ENCODE measurements around the gene NPHP1.
A peak's percentile ranks its signal among the peaks of the same experiment; 100 is the strongest.
"Not testable (repeated sequence)": the region's sequence is repeated elsewhere in the genome, so short reads cannot be mapped to it uniquely, and the experiment has no call there.

The NPHP1 gene

GRCh38 chr2:110167326-110168000 is 37.4 kb downstream of the NPHP1 start:
- DNase-seq (ENCODE audit: low read depth, low spot score): no peak
- no peak overlapping the region for H3K27ac ChIP-seq
- no peak overlapping the region for H3K4me3 ChIP-seq
- no peak for TF ChIP-seq EZH2 (IDR thresholded peaks at IDR 0.05)
- TF ChIP-seq POLR2AphosphoS5 (IDR thresholded peaks at IDR 0.05; ENCODE audit: borderline replicate concordance, low read depth, low read length): no peak
- TF ChIP-seq FOXP2 (optimal IDR thresholded peaks at IDR 0.05; ENCODE audit: control extremely low read depth, extremely low read length, insufficient read depth): no peak
- no peaks in the 10 kb centered on the region for H3K9me3 ChIP-seq (ENCODE audit: low read depth, low read length)
- H3K9ac ChIP-seq (ENCODE audit: insufficient read length): no peak overlapping the region
- no peaks in the 10 kb centered on the region for H3K36me3 ChIP-seq (ENCODE audit: insufficient read depth, low read length)

- Histone ChIP-seq H3K27ac (no peak overlapping the region), H3K4me3 (no peak overlapping the region), H3K9ac (ENCODE audit: insufficient read length) (no peak overlapping the region), H3K9me3 (ENCODE audit: low read depth, low read length) (no peaks in the 10 kb centered on the region), H3K36me3 (ENCODE audit: insufficient read depth, low read length) (no peaks in the 10 kb centered on the region)
- no peak for DNase-seq (ENCODE audit: low read depth, low spot score)
- no peak for TF ChIP-seq FOXP2 (optimal IDR thresholded peaks at IDR 0.05; ENCODE audit: control extremely low read depth, extremely low read length, insufficient read depth)
- TF ChIP-seq POLR2AphosphoS5 (IDR thresholded peaks at IDR 0.05; ENCODE audit: borderline replicate concordance, low read depth, low read length): no peak
- no peak for TF ChIP-seq EZH2 (IDR thresholded peaks at IDR 0.05)
Observed at GRCh38 chr2:110166266-110166665, 38.5 kb downstream of the NPHP1 start.

- Histone ChIP-seq H3K4me3 (no peak overlapping the region), H3K9me3 (ENCODE audit: low read depth, low read length) (no peaks in the 10 kb centered on the region), H3K27ac (no peak overlapping the region), H3K9ac (ENCODE audit: insufficient read length) (no peak overlapping the region), H3K36me3 (ENCODE audit: insufficient read depth, low read length) (no peaks in the 10 kb centered on the region)
- DNase-seq (ENCODE audit: low read depth, low spot score): peak; percentile 16
- no peak for TF ChIP-seq POLR2AphosphoS5 (IDR thresholded peaks at IDR 0.05; ENCODE audit: borderline replicate concordance, low read depth, low read length)
- no peak for TF ChIP-seq EZH2 (IDR thresholded peaks at IDR 0.05)
- TF ChIP-seq FOXP2 (optimal IDR thresholded peaks at IDR 0.05; ENCODE audit: control extremely low read depth, extremely low read length, insufficient read depth): no peak
Observed at GRCh38 chr2:110157153-110157793, 47.5 kb downstream of the NPHP1 start.

- H3K4me3 ChIP-seq; H3K36me3 ChIP-seq (ENCODE audit: insufficient read depth, low read length); H3K27ac ChIP-seq; H3K9me3 ChIP-seq (ENCODE audit: low read depth, low read length); H3K9ac ChIP-seq (ENCODE audit: insufficient read length); DNase-seq (ENCODE audit: low read depth, low spot score): not testable (repeated sequence)
Observed at GRCh38 chr2:110154828-110155227, 50.0 kb downstream of the NPHP1 start.

GRCh38 chr2:110154188-110154587 is 50.6 kb downstream of the NPHP1 start:
- not testable (repeated sequence) for H3K36me3 ChIP-seq (ENCODE audit: insufficient read depth, low read length); H3K4me3 ChIP-seq; DNase-seq (ENCODE audit: low read depth, low spot score); H3K9me3 ChIP-seq (ENCODE audit: low read depth, low read length); H3K27ac ChIP-seq; H3K9ac ChIP-seq (ENCODE audit: insufficient read length)

- no peaks in the 10 kb centered on the region for H3K9me3 ChIP-seq (ENCODE audit: low read depth, low read length)
- TF ChIP-seq POLR2AphosphoS5 (IDR thresholded peaks at IDR 0.05; ENCODE audit: borderline replicate concordance, low read depth, low read length): no peak
- no peak for TF ChIP-seq EZH2 (IDR thresholded peaks at IDR 0.05)
- TF ChIP-seq FOXP2 (optimal IDR thresholded peaks at IDR 0.05; ENCODE audit: control extremely low read depth, extremely low read length, insufficient read depth): no peak
Observed at GRCh38 chr2:110153416-110153815, 51.4 kb downstream of the NPHP1 start.

GRCh38 chr2:110152943-110153342 is 51.9 kb downstream of the NPHP1 start:
- Histone ChIP-seq H3K9ac (ENCODE audit: insufficient read length) (no peak overlapping the region), H3K4me3 (no peak overlapping the region), H3K36me3 (ENCODE audit: insufficient read depth, low read length) (no peaks in the 10 kb centered on the region), H3K27ac (no peak overlapping the region), H3K9me3 (ENCODE audit: low read depth, low read length) (no peaks in the 10 kb centered on the region)
- TF ChIP-seq POLR2AphosphoS5 (IDR thresholded peaks at IDR 0.05; ENCODE audit: borderline replicate concordance, low read depth, low read length) (no peak), FOXP2 (optimal IDR thresholded peaks at IDR 0.05; ENCODE audit: control extremely low read depth, extremely low read length, insufficient read depth) (no peak), EZH2 (IDR thresholded peaks at IDR 0.05) (no peak)
- DNase-seq (ENCODE audit: low read depth, low spot score): no peak

More at GRCh38 chr2:110153416-110153815, 51.4 kb downstream of the NPHP1 start:
- Histone ChIP-seq H3K4me3 (no peak overlapping the region), H3K36me3 (ENCODE audit: insufficient read depth, low read length) (no peaks in the 10 kb centered on the region), H3K9ac (ENCODE audit: insufficient read length) (no peak overlapping the region), H3K27ac (no peak overlapping the region)
- no peak for DNase-seq (ENCODE audit: low read depth, low spot score)

- no peak overlapping the region for H3K4me3 ChIP-seq
- H3K36me3 ChIP-seq (ENCODE audit: insufficient read depth, low read length): no peaks in the 10 kb centered on the region
- H3K9me3 ChIP-seq (ENCODE audit: low read depth, low read length): no peaks in the 10 kb centered on the region
- no peak for DNase-seq (ENCODE audit: low read depth, low spot score)
- H3K9ac ChIP-seq (ENCODE audit: insufficient read length): no peak overlapping the region
- no peak for TF ChIP-seq EZH2 (IDR thresholded peaks at IDR 0.05)
- no peak for TF ChIP-seq FOXP2 (optimal IDR thresholded peaks at IDR 0.05; ENCODE audit: control extremely low read depth, extremely low read length, insufficient read depth)
- no peak for TF ChIP-seq POLR2AphosphoS5 (IDR thresholded peaks at IDR 0.05; ENCODE audit: borderline replicate concordance, low read depth, low read length)
- no peak overlapping the region for H3K27ac ChIP-seq
Observed at GRCh38 chr2:110149330-110150220, 55.2 kb downstream of the NPHP1 start.

Data from SK-N-MC (cell line).